HCT116 (cell line): ENCODE results near the gene RYR2. TPM values are rescaled to one million over a fixed set of nuclear protein-coding genes. Genes with fewer than 3 reads are reported as not detected.

Source experiments
- ATAC-seq: fragments of 200-7000 bp; cut with Tn5 transposase; 2 replicates; pipeline ENCODE4 v1.9.1; 2020; ENCODE audit warnings: mild to moderate bottlenecking, moderate library complexity
- BruUV-seq: library from RNA; stranded (reverse); fragments of 400-500 nt; replicated peaks from 2 replicates; lab custom pipeline; 2021; lab: Mats Ljungman, UMichigan
- CTCF ChIA-PET: fragments of 300-600 bp; sonication (Branson Sonifier 250); formaldehyde crosslinking; loops from one replicate; lab custom pipeline; 2021; ENCODE audit warnings: antibody characterized with exemption; lab: Charles Lee
- POLR2A ChIA-PET: fragments of 300-600, 350-600 bp; sonication (Branson Sonifier 250); formaldehyde crosslinking; loops from one replicate; lab custom pipeline; 2021; ENCODE audit warnings: antibody characterized with exemption; lab: Charles Lee
- RAD21 ChIA-PET, 2 experiments: fragments of 300-600 bp; sonication (Branson Sonifier 250); formaldehyde crosslinking; loops; one replicate each; lab custom pipeline; 2023; ENCODE audit warnings: low total read pairs in 2 of 2; ENCODE audit not compliant: uncharacterized antibody in 2 of 2, unreplicated experiment in 2 of 2, low non-redundant PET in 1 of 2; lab: Charles Lee
- DNase-seq: peaks from one replicate; pipeline ENCODE4 v3.0.0-alpha.2; 2010; ENCODE audit warnings: low read depth, low spot score
- H2AFZ ChIP-seq: fragments of 200-600 bp; shearing (Covaris generic), sonication (generic); 2 replicates; pipeline ENCODE4 v1.6.1; 2017; ENCODE audit warnings: low read depth, mixed run types, mixed read lengths, antibody characterized with exemption, low read length; ENCODE audit not compliant: poor library complexity, severe bottlenecking
- H3K27ac ChIP-seq: 2 replicates; pipeline ENCODE4 v1.5.1; 2012; ENCODE audit warnings: low read depth, low read length
- H3K27me3 ChIP-seq: fragments of 200-600 bp; sonication (generic); 2 replicates; pipeline ENCODE4 v1.6.1; 2016; ENCODE audit warnings: mixed run types, low read length, mixed read lengths; ENCODE audit not compliant: insufficient read depth
- H3K36me3 ChIP-seq, 2 experiments: fragments of 200-500 bp in 1 of 2; fragments of 200-600 bp in 1 of 2; sonication (Bioruptor generic) in 1 of 2; sonication (generic) in 1 of 2; 2 replicates each; pipeline versions ENCODE4 v1.5.1 to v1.6.1; 2014 to 2016; ENCODE audit warnings: low read length in 2 of 2, inconsistent platforms in 1 of 2, mixed read lengths in 1 of 2, mixed run types in 1 of 2; ENCODE audit not compliant: insufficient read depth in 2 of 2, control insufficient read depth in 1 of 2
- H3K4me1 ChIP-seq, 2 experiments: fragments of 200-600 bp in 1 of 2; sonication (generic) in 1 of 2; 2 replicates each; pipeline versions ENCODE4 v1.5.1 to v1.6.1; 2012 to 2017; ENCODE audit warnings: low read length in 2 of 2, inconsistent platforms in 1 of 2, mild to moderate bottlenecking in 1 of 2, mixed read lengths in 1 of 2, mixed run types in 1 of 2, moderate library complexity in 1 of 2; ENCODE audit not compliant: insufficient read depth in 2 of 2, control insufficient read depth in 1 of 2
- H3K4me2 ChIP-seq: fragments of 200-600 bp; sonication (generic); 2 replicates; pipeline ENCODE4 v1.6.1; 2017; ENCODE audit warnings: mixed run types, low read length, mixed read lengths
- H3K4me3 ChIP-seq, 2 experiments: fragments of 200-600 bp in 1 of 2; sonication (generic) in 1 of 2; replicated peaks in 1 of 2; 2 replicates each; pipeline ENCODE4 v1.5.1; 2011 to 2016; ENCODE audit warnings: low read length in 2 of 2, control low read depth in 1 of 2, low read depth in 1 of 2, mild to moderate bottlenecking in 1 of 2, mixed read lengths in 1 of 2, mixed run types in 1 of 2
- H3K79me2 ChIP-seq: fragments of 200-600 bp; sonication (generic); 2 replicates; pipeline ENCODE4 v1.6.1; 2017; ENCODE audit warnings: mild to moderate bottlenecking, mixed run types, low read length, moderate library complexity, mixed read lengths; ENCODE audit not compliant: insufficient read depth
- H3K9ac ChIP-seq: fragments of 200-600 bp; sonication (generic); 2 replicates; pipeline ENCODE4 v1.6.1; 2016; ENCODE audit warnings: low read length, mixed read lengths
- H3K9me2 ChIP-seq: fragments of 200-600 bp; sonication (generic), shearing (Covaris generic); 2 replicates; pipeline ENCODE4 v1.6.1; 2017; ENCODE audit warnings: mixed run types, mild to moderate bottlenecking, moderate library complexity; ENCODE audit not compliant: insufficient read depth
- H3K9me3 ChIP-seq, 2 experiments: fragments of 200-500 bp in 1 of 2; fragments of 200-600 bp in 1 of 2; sonication (Bioruptor generic) in 1 of 2; sonication (generic) in 1 of 2; 2 replicates each; pipeline ENCODE4 v1.6.1; 2014 to 2017; ENCODE audit warnings: low read length in 2 of 2, mixed read lengths in 2 of 2, inconsistent platforms in 1 of 2, low read depth in 1 of 2, mild to moderate bottlenecking in 1 of 2, mixed run types in 1 of 2, moderate library complexity in 1 of 2; ENCODE audit not compliant: control insufficient read depth in 1 of 2, insufficient read depth in 1 of 2
- H4K20me1 ChIP-seq: fragments of 200-600 bp; sonication (generic), shearing (Covaris generic); 2 replicates; pipeline ENCODE4 v1.6.1; 2017; ENCODE audit warnings: mixed run types, mild to moderate bottlenecking, moderate library complexity; ENCODE audit not compliant: insufficient read depth
- ATF3 ChIP-seq: IDR thresholded peaks from 2 replicates; pipeline ENCODE4 v1.6.1; 2012
- EGR1 ChIP-seq: IDR thresholded peaks from 2 replicates; pipeline ENCODE4 v1.6.1; 2012; ENCODE audit warnings: low read depth
- ELF1 ChIP-seq: IDR thresholded peaks from 2 replicates; pipeline ENCODE4 v1.6.1; 2012; ENCODE audit warnings: low read depth, borderline replicate concordance
- EZH2 ChIP-seq: fragments of 200-600 bp; sonication (generic); IDR thresholded peaks from 2 replicates; pipeline ENCODE4 v1.6.1; 2017; ENCODE audit warnings: antibody characterized with exemption, mixed run types
- EZH2phosphoT487 ChIP-seq: fragments of 200-600 bp; IDR thresholded peaks from 2 replicates; pipeline ENCODE4 v1.6.1; 2018; ENCODE audit warnings: antibody characterized with exemption, borderline replicate concordance
- FOSL1 ChIP-seq: IDR thresholded peaks from 2 replicates; pipeline ENCODE4 v1.6.1; 2012; ENCODE audit warnings: low read depth
- JUND ChIP-seq: IDR thresholded peaks from 2 replicates; pipeline ENCODE4 v1.6.1; 2012
- MAX ChIP-seq: IDR thresholded peaks from 2 replicates; pipeline ENCODE4 v1.6.1; 2012
- POLR2A ChIP-seq: IDR thresholded peaks from 2 replicates; pipeline ENCODE4 v1.7.0; 2011; ENCODE audit warnings: borderline replicate concordance; ENCODE audit not compliant: insufficient read depth, insufficient read length; ENCODE audit errors: extremely low read depth
- POLR2AphosphoS5 ChIP-seq: IDR thresholded peaks from 2 replicates; pipeline ENCODE4 v1.6.1; 2011; ENCODE audit warnings: mild to moderate bottlenecking, low read depth, low read length, moderate library complexity
- RAD21 ChIP-seq: IDR thresholded peaks from 2 replicates; pipeline ENCODE4 v1.6.1; 2012; ENCODE audit warnings: low read depth, mild to moderate bottlenecking
- SIN3A ChIP-seq: IDR thresholded peaks from 2 replicates; pipeline ENCODE4 v1.6.1; 2012; ENCODE audit warnings: low read depth
- SRF ChIP-seq: IDR thresholded peaks from 2 replicates; pipeline ENCODE4 v1.6.1; 2012; ENCODE audit warnings: low read depth
- TCF7L2 ChIP-seq: IDR thresholded peaks from 2 replicates; pipeline ENCODE4 v1.7.0; 2011; ENCODE audit warnings: borderline replicate concordance, inconsistent platforms; ENCODE audit not compliant: insufficient read depth, insufficient read length; ENCODE audit errors: extremely low read depth
- YY1 ChIP-seq: IDR thresholded peaks from 2 replicates; pipeline ENCODE4 v1.6.1; 2011; ENCODE audit warnings: low read length, low read depth, moderate library complexity, mild to moderate bottlenecking; ENCODE audit not compliant: insufficient replicate concordance; ENCODE audit errors: extremely low read depth
- ZFX ChIP-seq: fragments of 450-650 bp; IDR thresholded peaks from 2 replicates; pipeline ENCODE4 v1.6.1; 2017
- ZNF274 ChIP-seq: fragments of 200-500 bp; sonication (Bioruptor generic); IDR thresholded peaks from 2 replicates; pipeline ENCODE4 v1.6.1; 2014; ENCODE audit warnings: mild to moderate bottlenecking, low read depth, low read length, inconsistent platforms
- intact Hi-C: fragments of 100-400 bp; cut with micrococcal nuclease; formaldehyde crosslinking; loops from 2 replicates; pipeline ENCODE4 v1.10.0; 2022
- total RNA-seq: library from RNA; stranded (reverse); gene quantifications from one replicate; pipeline ENCODE4 v1.2.1, GENCODE V29; 2021; ENCODE audit not compliant: unreplicated experiment

Gene RYR2
- total RNA-seq, 1 experiment from 2014 or later = 0.02 TPM

- H3K9me3 ChIP-seq = no peaks in the 10 kb centered on the region
- no peak overlapping the region for H3K9ac ChIP-seq
- H4K20me1 ChIP-seq = no peaks in the 10 kb centered on the region
- TF ChIP-seq SIN3A = no peak
- H3K9me2 ChIP-seq = no peaks in the 10 kb centered on the region
- H3K4me3 ChIP-seq = no peak overlapping the region
- H3K27ac ChIP-seq = no peak overlapping the region
- no peaks in the 10 kb centered on the region for H3K79me2 ChIP-seq
- H3K4me2 ChIP-seq = no peak overlapping the region
- ATAC-seq (no peak), DNase-seq (no peak)
- CTCF ChIA-PET = no interaction called here
- no TSS peak for BruUV-seq
- RAD21 ChIA-PET = no interaction called here
- peaks cover 19% of the 10 kb centered on the region; the same call in 1 of the 2 replicates for H3K27me3 ChIP-seq
- no peaks in the 10 kb centered on the region for H3K36me3 ChIP-seq
- H3K4me1 ChIP-seq = no peaks in the 10 kb centered on the region
- POLR2A ChIA-PET = no interaction called here
- intact Hi-C loops = no loop called here
- no peak overlapping the region for H2AFZ ChIP-seq
These were observed 36.3 kb upstream of the RYR2 start for GRCh38 chr1:237005674-237006073.

- no peak for DNase-seq
- Histone ChIP-seq H3K79me2 (no peaks in the 10 kb centered on the region), H3K4me3 (no peak overlapping the region), H2AFZ (no peak overlapping the region), H3K9me2 (no peaks in the 10 kb centered on the region), H3K36me3 (no peaks in the 10 kb centered on the region), H3K4me2 (no peak overlapping the region), H3K9me3 (no peaks in the 10 kb centered on the region), H3K27ac (no peak overlapping the region), H3K9ac (no peak overlapping the region), H4K20me1 (no peaks in the 10 kb centered on the region), H3K27me3 (peaks cover 18% of the 10 kb centered on the region; the same call in 1 of the 2 replicates), H3K4me1 (no peaks in the 10 kb centered on the region)
- ChIA-PET CTCF (no interaction called here), POLR2A (no interaction called here), RAD21 (no interaction called here)
- no peak for TF ChIP-seq EZH2phosphoT487
- TF ChIP-seq ELF1 = no peak
- no peak for TF ChIP-seq TCF7L2
- no peak for TF ChIP-seq FOSL1
- TF ChIP-seq EZH2 = no peak
- no peak for TF ChIP-seq MAX
- TF ChIP-seq SIN3A = no peak
- no peak for TF ChIP-seq ZFX
- no peak for TF ChIP-seq RAD21
- no peak for TF ChIP-seq EGR1
- TF ChIP-seq ZNF274 = no peak
- no peak for TF ChIP-seq SRF
- no peak for TF ChIP-seq YY1
- no peak for TF ChIP-seq ATF3
- TF ChIP-seq POLR2AphosphoS5 = no peak
- TF ChIP-seq JUND = no peak
- no peak for TF ChIP-seq POLR2A
- BruUV-seq = no TSS peak
- intact Hi-C loops = no loop called here
- ATAC-seq = no peak
These were observed 34.7 kb upstream of the RYR2 start for GRCh38 chr1:237007147-237007881.
